Testis (tissue), 3 donors: ENCODE measurements around the gene ADAMTS8. TPM values are rescaled to one million over a fixed set of nuclear protein-coding genes. Genes with fewer than 3 reads are reported as not detected.

Experiments
- DNase-seq: peaks from one replicate; pipeline ENCODE4 v3.0.0-alpha.2; 2019
- H3K27ac ChIP-seq, 2 donors: fragments of 200-600 bp; sonication (generic); one replicate each; pipeline ENCODE4 v1.5.1; 2019
- H3K27me3 ChIP-seq: fragments of 200-600 bp; sonication (generic); one replicate; pipeline ENCODE4 v1.5.1; 2019
- H3K36me3 ChIP-seq: fragments of 200-600 bp; sonication (generic); one replicate; pipeline ENCODE4 v1.5.1; 2017; ENCODE audit warnings: low read depth; ENCODE audit errors: missing control alignments
- H3K4me1 ChIP-seq: fragments of 200-600 bp; sonication (generic); one replicate; pipeline ENCODE4 v1.5.1; 2019
- H3K4me3 ChIP-seq, 2 donors: fragments of 200-600 bp; sonication (generic); one replicate each; pipeline ENCODE4 v1.5.1; 2017 to 2019
- H3K9me3 ChIP-seq: fragments of 200-600 bp; sonication (generic); one replicate; pipeline ENCODE4 v1.5.1; 2017
- POLR2A ChIP-seq: fragments of 450-650 bp; IDR thresholded peaks from one replicate; pipeline ENCODE4 v1.6.1; 2017; ENCODE audit warnings: antibody characterized with exemption, mild to moderate bottlenecking, moderate library complexity
- WGBS, 2 donors: methylation state at CpG; one replicate each; pipeline ENCODE4 v1.1.5; 2018; 5-methylcytosine and 5-hydroxymethylcytosine counted together
- intact Hi-C: fragments of 100-400 bp; cut with DNase I; formaldehyde crosslinking; loops from one replicate; pipeline ENCODE4 v1.15.1; 2023; ENCODE audit warnings: low total_unique reads
- polyA plus RNA-seq: library from polyadenylated mRNA; stranded (reverse); fragments of 350-450 nt; fragmentation: Illumina TruSeq; extraction: RNeasy Lipid Tissue Mini Kit (QIAGEN cat#74804); gene quantifications from one replicate; pipeline ENCODE4 v1.2.3, GENCODE V29; 2014; ENCODE audit warnings: low read depth, low replicate concordance; ENCODE audit not compliant: insufficient read depth
- total RNA-seq, 2 donors: library from RNA; depleted of rRNA; stranded (reverse); fragments of >200 nt; gene quantifications; one replicate each; pipeline ENCODE4 v1.2.3, GENCODE V29; 2016
- TF ChIP-seq, protein P1 (sequence below), 3 experiments: fragments of 450-650 bp in 2 of 3; fragments of 200-600 bp in 1 of 3; sonication (generic) in 1 of 3; IDR thresholded peaks; one replicate each; pipeline ENCODE4 v1.5.1; 2016 to 2019; ENCODE audit warnings: antibody characterized with exemption in 3 of 3, mild to moderate bottlenecking in 2 of 3, moderate library complexity in 1 of 3

ADAMTS8 gene
- total and polyA plus RNA-seq, 3 donors from 2014 or later = 0.39 to 1.2 (median 0.56) TPM

DNA sequence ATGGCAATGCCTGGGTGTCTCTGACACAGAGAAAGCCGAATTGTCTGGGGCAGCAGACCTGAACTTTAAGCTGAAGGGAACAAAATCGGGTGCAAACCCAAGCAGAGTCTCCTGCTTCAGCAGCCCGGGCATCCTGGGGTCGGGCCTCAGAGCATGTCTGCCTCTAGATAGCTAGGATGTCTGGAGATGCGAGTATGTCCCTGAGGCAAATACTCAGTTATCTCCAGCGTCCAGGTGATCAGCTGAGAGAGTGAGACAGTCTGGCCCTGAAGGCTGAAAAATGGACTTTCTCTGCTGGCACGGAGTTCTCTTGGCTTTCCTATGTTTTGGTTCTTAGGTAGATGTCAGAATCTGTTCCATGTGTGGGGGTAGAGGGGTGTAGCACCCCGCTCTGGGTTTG lies 3.3 kb downstream of the ADAMTS8 start:
- Histone ChIP-seq H3K4me1 (peaks cover 9% of the 10 kb centered on the region), H3K4me3 (no peak overlapping the region), H3K36me3 (no peaks in the 10 kb centered on the region), H3K27ac (no peak overlapping the region), H3K27me3 (no peaks in the 10 kb centered on the region), H3K9me3 (no peaks in the 10 kb centered on the region)
- WGBS, 2 donors = 90 to 94% methylated on average over 8 of the region's 8 CpGs
- no peak for DNase-seq
- intact Hi-C loops = loop anchor here (10.0 kb wide), 1 partner anchor 210 kb away; no protein-coding TSS in a partner anchor
- no peak for TF ChIP-seq POLR2A
- TF ChIP-seq, protein P1, sequence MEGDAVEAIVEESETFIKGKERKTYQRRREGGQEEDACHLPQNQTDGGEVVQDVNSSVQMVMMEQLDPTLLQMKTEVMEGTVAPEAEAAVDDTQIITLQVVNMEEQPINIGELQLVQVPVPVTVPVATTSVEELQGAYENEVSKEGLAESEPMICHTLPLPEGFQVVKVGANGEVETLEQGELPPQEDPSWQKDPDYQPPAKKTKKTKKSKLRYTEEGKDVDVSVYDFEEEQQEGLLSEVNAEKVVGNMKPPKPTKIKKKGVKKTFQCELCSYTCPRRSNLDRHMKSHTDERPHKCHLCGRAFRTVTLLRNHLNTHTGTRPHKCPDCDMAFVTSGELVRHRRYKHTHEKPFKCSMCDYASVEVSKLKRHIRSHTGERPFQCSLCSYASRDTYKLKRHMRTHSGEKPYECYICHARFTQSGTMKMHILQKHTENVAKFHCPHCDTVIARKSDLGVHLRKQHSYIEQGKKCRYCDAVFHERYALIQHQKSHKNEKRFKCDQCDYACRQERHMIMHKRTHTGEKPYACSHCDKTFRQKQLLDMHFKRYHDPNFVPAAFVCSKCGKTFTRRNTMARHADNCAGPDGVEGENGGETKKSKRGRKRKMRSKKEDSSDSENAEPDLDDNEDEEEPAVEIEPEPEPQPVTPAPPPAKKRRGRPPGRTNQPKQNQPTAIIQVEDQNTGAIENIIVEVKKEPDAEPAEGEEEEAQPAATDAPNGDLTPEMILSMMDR (IDR thresholded peaks at IDR 0.05) = no peak

DNA sequence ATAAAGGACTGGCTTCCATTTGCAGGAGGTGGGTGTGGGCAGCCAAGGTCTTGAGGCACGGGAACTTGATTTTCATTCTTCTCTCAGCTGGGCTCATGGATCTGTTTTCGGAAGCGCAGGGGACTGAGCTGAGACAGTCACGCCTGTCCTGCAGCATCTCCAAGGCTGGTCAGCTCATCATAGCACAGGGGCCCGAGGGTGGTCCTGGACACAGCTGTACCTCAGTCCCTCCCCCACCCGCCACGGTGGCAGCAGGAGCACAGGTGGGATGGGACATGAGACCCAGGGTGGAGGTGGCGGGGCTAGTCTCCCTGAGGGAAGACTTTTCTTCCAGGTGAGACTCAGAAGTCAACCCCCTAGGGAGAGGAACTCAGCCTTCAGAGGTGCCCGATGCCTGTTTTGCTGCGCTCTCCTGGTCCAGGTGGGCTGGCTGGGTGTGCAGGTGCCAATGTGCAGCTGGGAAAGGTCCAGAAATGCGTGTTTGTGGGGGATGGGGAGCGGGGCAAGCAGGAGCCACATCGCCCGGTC lies 3.7 kb downstream of the ADAMTS8 start:
- no peak overlapping the region for H3K4me3 ChIP-seq
- no peaks in the 10 kb centered on the region for H3K27me3 ChIP-seq
- no peaks in the 10 kb centered on the region for H3K9me3 ChIP-seq
- intact Hi-C loops = loop anchor here (10.0 kb wide), 1 partner anchor 210 kb away; no protein-coding TSS in a partner anchor
- TF ChIP-seq, protein P1 (IDR thresholded peaks at IDR 0.05) = no peak
- DNase-seq = no peak
- H3K36me3 ChIP-seq = no peaks in the 10 kb centered on the region
- no peak overlapping the region for H3K27ac ChIP-seq
- peaks cover 9% of the 10 kb centered on the region for H3K4me1 ChIP-seq
- 92 to 93% methylated on average over 13 to 14 of the region's 14 CpGs for whole genome bisulfite sequencing, 2 donors

DNA sequence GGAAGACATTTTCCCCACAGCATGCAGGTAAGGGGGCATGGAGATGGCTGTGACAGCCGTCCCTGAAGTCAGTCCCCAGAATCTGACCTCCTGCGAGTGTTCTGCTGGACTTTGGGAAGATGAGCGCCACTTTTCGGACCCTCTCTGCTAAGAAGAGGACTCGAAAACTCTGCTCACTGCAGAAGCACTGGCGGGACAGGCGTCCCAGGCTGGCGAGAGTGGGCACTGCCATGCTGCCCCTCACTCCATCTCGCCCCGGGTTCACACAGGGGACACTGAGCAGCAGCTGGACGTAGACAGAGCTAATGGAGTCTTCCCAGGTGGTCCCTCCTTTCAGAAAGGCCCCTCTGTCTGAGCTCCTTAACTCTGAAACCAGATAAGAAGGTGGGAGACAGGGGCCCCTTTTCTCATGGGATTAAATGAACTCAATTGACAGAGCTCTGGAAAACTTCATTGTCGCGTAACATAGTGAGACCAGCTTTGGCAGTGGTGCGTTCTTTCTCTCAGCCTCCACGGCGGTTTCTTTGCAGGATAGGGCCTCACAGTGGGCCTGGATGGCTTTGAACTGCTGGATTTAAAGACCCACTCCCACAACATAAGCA lies 4.8 kb downstream of the ADAMTS8 start:
- intact Hi-C loops = loop anchor here (10.0 kb wide), 1 partner anchor 209 kb away; no protein-coding TSS in a partner anchor
- DNase-seq = no peak
- no peak for TF ChIP-seq POLR2A
- TF ChIP-seq, protein P1 (IDR thresholded peaks at IDR 0.05) = no peak
- Histone ChIP-seq H3K27ac (no peak overlapping the region), H3K27me3 (no peaks in the 10 kb centered on the region), H3K36me3 (no peaks in the 10 kb centered on the region), H3K4me1 (peaks cover 5% of the 10 kb centered on the region), H3K9me3 (no peaks in the 10 kb centered on the region), H3K4me3 (no peak overlapping the region)
- 83 to 87% methylated on average over 12 to 16 of the region's 16 CpGs for WGBS, 2 donors

DNA sequence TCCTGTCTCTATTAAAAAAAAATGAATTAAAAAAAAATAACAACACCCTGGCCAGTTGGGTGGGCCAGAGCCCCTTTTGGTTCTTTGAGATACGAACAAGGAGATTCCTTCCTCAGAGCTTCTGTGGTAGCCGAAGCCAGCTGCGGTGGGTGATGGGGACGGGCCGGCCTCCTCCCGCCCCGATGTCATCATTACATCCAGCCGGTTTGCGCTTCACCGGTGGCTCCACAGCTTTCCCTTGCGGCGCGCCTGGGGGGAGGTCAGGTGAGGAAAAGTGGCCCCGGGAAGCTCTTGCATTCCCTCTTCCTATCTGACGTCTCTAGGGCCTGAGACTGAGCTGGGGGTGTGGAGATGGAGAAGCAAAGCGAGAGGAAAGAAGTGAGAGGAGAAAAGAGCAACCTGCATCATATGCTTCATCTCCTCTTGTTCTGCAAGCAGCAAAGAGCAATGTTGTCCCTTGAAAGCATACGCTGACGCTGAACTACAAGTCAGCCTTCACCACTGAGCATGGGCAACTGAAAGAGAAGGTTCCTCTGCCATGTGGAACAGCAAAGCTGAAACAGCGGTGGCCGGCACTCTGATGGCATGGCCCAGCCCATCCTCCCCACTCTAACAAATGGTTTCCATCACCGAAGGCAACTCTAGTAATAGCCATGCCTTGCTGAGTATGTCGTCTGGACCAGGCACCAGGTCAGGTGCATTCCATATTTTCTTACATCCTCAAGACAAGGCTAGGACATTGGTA lies 6.0 kb downstream of the ADAMTS8 start:
- TF ChIP-seq, protein P1 (IDR thresholded peaks at IDR 0.05) = no peak
- no peak for TF ChIP-seq POLR2A
- intact Hi-C loops = loop anchor here (10.0 kb wide), 1 partner anchor 208 kb away; no protein-coding TSS in a partner anchor
- H3K9me3 ChIP-seq = no peaks in the 10 kb centered on the region
- DNase-seq = no peak
- no peak overlapping the region for H3K27ac ChIP-seq
- 94 to 96% methylated on average over 18 to 22 of the region's 22 CpGs for WGBS, 2 donors
- H3K4me3 ChIP-seq = no peak overlapping the region
- no peaks in the 10 kb centered on the region for H3K27me3 ChIP-seq
- no peaks in the 10 kb centered on the region for H3K36me3 ChIP-seq
- peaks cover under 1% of the 10 kb centered on the region for H3K4me1 ChIP-seq
